GM12891 (cell line): Measurements from ENCODE around the gene SCAF1.

Experiments used
- POLR2A ChIP-seq: IDR thresholded peaks from 2 replicates; pipeline ENCODE4 v1.6.1; 2011; ENCODE audit warnings: low read depth, low read length, control low read depth
- POLR2AphosphoS5 ChIP-seq: IDR thresholded peaks from 2 replicates; pipeline ENCODE4 v1.6.1; 2011; ENCODE audit warnings: low read depth, low read length, control low read depth
- SPI1 ChIP-seq: IDR thresholded peaks from 2 replicates; pipeline ENCODE4 v1.6.1; 2011; ENCODE audit warnings: low read depth, low read length, control low read depth
- TAF1 ChIP-seq: IDR thresholded peaks from 2 replicates; pipeline ENCODE4 v1.6.1; 2011; ENCODE audit warnings: low read depth, low read length, control low read depth

GRCh38 chr19:49645592-49645991, 3.6 kb downstream of the SCAF1 start:
- TF ChIP-seq POLR2A (no peak), POLR2AphosphoS5 (no peak), TAF1 (no peak), SPI1 (no peak)
